Mononuclear cell (primary cell): ENCODE results near the gene FAM3A. TPM values are rescaled to one million over a fixed set of nuclear protein-coding genes. Genes with fewer than 3 reads are reported as not detected.
"Not testable (repeated sequence)": the region's sequence is repeated elsewhere in the genome, so short reads cannot be mapped to it uniquely, and the experiment has no call there.

ENCODE experiments used
- H3K27me3 ChIP-seq: 2 replicates; pipeline ENCODE4 v1.6.0; 2011; ENCODE audit warnings: low read length, control low read depth; ENCODE audit not compliant: insufficient read depth
- H3K4me1 ChIP-seq: 2 replicates; pipeline ENCODE4 v1.5.1; 2011; ENCODE audit warnings: mild to moderate bottlenecking, low read length, control low read depth; ENCODE audit not compliant: insufficient read depth
- H3K4me3 ChIP-seq: 2 replicates; pipeline ENCODE4 v1.5.1; 2011; ENCODE audit warnings: mild to moderate bottlenecking, low read length, moderate library complexity
- H3K9me3 ChIP-seq: 2 replicates; pipeline ENCODE4 v1.5.1; 2011; ENCODE audit warnings: low read depth, mild to moderate bottlenecking, control low read depth, low read length
- total RNA-seq: library from RNA; depleted of rRNA; stranded (reverse); fragments of >200 nt; gene quantifications from one replicate; pipeline ENCODE4 v1.2.3, GENCODE V29; 2012

Gene FAM3A, protein sequence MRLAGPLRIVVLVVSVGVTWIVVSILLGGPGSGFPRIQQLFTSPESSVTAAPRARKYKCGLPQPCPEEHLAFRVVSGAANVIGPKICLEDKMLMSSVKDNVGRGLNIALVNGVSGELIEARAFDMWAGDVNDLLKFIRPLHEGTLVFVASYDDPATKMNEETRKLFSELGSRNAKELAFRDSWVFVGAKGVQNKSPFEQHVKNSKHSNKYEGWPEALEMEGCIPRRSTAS
- 12.8 TPM for total RNA-seq

DNA sequence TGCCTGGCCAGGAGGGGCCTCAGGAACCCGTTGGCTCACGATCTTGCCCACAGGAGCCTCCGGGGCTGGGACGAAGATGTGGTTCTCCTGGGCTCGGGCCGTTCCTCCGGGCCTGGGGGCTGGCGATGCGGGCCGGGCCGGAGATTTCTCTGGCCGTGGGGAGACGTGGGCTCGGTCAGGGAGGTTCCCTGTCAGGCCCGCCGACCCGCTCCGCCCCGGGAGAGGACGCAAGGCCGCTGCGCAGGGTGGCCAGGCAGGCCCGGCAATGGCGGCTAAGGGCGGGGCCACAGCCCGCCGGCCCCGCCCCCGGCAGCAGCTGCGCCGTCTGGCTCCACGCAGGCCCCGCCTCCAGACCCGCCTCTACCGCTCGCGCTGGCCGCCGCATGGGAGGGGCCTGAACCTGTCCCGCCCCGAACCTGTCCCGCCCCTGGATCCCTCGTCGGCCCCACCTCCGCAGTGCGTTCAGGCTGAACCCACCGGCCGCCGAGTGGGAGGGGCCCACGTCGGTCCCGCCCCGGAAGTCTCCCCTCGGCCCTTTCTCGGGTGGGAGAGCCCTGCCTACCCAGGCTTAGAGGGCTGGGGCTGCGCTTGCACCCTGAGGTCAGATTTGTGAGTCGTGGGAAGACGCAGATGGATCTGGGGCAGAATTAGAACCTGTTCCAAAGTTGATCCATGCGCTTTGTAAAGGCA, at the start of gene FAM3A:
TSS of gene FAM3A (minus strand) at position 267 of the 690 bp plus-strand sequence. CDS start 460 bp downstream, outside the sequence.
- Histone ChIP-seq H3K4me3 (peak within 1 kb of the TSS; percentile 58), H3K9me3 (no peaks in the 10 kb centered on the region), H3K27me3 (no peaks in the 10 kb centered on the region), H3K4me1 (peaks cover 15% of the 10 kb centered on the region)

DNA sequence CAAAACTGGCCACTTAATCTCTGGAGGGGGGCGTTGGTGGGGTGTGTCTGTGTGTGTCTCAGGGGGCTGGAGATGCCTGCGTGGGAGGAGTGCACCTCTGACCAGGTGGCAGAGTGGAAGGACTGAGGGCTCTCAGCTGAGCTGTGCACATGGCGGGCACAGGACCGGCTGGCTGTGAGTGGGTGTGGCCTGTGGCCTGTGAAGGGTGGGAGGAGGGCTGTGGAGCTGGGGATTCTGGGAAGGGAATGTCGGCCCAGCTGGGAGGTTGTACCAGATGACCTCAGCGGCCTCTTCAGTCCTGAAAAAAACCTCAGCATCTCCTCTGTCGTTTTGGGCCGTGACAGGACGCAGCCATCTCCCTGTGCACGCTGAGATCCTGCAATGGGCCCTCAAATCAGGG, 46.3 kb upstream of the FAM3A start:
- not testable (repeated sequence) for H3K27me3 ChIP-seq, H3K4me1 ChIP-seq, H3K9me3 ChIP-seq, H3K4me3 ChIP-seq

- not testable (repeated sequence) for H3K27me3 ChIP-seq, H3K4me1 ChIP-seq, H3K9me3 ChIP-seq, H3K4me3 ChIP-seq
Observed at GRCh38 chrX:154560326-154560725, 44.3 kb upstream of the FAM3A start.

DNA sequence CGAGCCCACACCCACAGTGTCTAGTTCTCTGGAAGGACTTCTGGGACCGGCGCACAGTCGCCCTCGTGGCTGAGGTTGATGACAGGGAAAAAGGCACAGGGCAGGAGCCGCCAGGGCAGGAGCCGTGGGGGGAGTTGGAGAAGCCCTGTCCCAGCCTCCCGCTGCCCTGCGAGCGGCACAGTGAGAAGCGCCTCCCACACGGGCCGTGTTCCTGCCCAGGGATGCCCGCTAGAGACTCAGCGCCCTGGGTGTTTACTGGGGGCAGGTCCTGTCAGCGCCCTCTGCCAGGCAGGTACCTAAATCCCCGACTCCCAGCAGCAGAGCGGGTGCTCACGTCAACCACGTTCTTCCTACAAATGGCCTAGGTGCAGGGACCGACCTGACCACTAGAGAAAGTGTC, 42.9 kb upstream of the FAM3A start:
- not testable (repeated sequence) for H3K27me3 ChIP-seq, H3K4me3 ChIP-seq, H3K4me1 ChIP-seq, H3K9me3 ChIP-seq

- not testable (repeated sequence) for H3K27me3 ChIP-seq, H3K9me3 ChIP-seq, H3K4me1 ChIP-seq, H3K4me3 ChIP-seq
Observed at GRCh38 chrX:154558060-154558690, 42.1 kb upstream of the FAM3A start.

GRCh38 chrX:154552112-154552806, 36.2 kb upstream of the FAM3A start:
- H3K4me1 ChIP-seq, result peaks cover 32% of the 10 kb centered on the region
- H3K4me3 ChIP-seq, H3K27me3 ChIP-seq, H3K9me3 ChIP-seq: not testable (repeated sequence)

GRCh38 chrX:154549766-154550165, 33.7 kb upstream of the FAM3A start:
- H3K9me3 ChIP-seq, result no peaks in the 10 kb centered on the region
- H3K27me3 ChIP-seq, result no peaks in the 10 kb centered on the region
- H3K4me3 ChIP-seq, result no peak overlapping the region
- H3K4me1 ChIP-seq, result peaks cover 49% of the 10 kb centered on the region

DNA sequence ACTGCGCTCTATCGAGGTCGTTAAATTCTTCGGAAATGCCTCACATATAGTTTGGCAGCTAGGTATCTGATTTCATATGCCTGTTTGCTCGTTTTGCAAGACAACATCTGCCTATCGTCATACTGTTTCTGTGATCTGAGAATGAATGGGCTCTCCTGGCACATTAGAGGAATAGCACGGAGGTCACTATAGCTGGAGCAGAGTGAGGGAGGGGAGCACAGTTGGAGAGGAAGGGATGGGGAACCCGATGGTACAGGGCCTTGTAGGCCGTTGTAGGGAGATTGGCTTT, 31.9 kb upstream of the FAM3A start:
- Histone ChIP-seq H3K4me3 (peak overlapping the region; percentile 66), H3K27me3 (no peaks in the 10 kb centered on the region), H3K4me1 (peaks cover 67% of the 10 kb centered on the region), H3K9me3 (no peaks in the 10 kb centered on the region)

DNA sequence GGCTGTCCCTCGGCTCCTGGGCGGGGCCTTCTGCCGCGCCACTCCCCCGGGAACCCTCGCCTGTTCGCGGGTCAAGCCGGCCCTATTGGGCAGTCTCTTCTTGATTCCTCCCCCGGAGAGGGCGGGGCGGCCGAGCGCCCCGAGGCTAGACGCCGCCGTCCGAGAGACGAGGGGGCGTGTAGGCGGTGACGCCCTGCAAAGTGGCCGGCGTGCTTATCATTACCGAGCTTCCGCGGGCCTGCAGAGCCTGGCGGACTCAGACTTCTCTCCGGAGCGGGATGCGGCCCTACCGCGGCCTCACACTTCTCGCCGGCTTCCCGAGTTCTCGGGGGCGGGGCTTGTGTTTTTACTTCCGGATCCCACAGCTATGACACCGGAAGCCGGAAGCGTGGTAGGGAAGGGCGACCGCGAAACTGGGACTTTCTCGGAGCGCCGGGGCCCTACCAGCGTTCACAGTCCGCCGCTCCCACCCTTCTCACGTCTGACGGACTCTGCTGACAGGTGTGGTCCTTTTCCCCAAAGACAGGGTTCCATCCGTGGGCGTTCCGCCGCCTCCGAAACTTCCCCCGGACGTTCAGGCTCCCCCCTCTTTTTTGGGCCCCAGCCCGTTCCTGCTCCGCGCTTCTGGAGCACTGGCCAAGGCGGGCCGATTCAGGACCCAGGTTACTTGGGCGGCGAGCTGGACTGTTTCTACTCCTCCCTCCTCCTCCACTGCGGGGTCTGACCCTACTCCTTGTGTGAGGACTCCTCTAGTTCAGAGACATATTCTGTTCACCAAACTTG, 31.4 kb upstream of the FAM3A start, which contains the start of gene IKBKG:
TSS of gene IKBKG (plus strand) at position 376 of the 783 bp plus-strand sequence. CDS start 4,383 bp downstream, outside the sequence.
- Histone ChIP-seq H3K4me3 (peak within 1 kb of the TSS; percentile 66), H3K27me3 (no peaks in the 10 kb centered on the region), H3K4me1 (peaks cover 72% of the 10 kb centered on the region)

DNA sequence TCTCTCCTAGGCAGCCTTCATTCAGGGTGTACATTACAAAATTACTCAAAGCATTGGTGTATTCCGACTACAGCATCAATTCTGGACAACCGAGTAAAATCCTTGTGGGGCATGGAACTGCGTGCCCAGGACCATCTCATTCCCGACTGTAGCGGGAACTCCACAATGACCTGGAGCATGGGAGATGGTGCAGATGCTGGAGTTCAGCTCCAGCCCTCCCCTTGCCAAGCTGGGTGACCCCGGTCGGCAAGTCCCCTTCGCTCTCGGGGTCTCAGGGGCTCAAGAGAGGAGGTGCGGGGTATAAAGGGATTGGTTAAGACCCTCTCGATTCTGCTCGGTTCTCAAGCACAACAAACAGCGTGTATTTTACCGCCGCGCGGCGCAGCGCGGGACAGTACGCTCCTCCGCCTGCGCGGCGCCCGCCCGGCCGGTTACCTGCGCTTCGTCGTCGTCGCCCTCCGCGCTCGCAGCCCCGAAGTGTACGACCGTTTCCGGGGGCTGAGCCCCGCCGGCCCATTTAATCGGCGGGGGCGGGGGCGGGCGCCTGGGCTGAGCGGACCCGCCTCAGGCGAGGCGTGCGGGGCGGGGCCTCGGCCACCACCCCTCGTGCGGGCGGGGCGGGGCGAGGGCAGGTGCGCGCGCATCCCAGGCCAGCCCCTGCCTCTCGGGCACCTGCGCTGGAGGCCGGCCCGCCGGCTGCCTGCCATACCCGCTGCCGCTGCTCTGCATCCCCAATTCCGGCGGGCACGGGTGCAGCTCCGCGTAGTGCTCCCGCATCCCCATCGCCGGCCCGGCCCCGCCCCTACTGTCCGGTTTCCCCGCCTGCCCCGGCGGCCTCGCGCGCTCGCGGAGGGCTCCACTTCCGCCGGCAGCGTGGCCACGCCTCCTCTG, 30.6 kb upstream of the FAM3A start, which contains the start of gene G6PD:
TSS of gene G6PD (minus strand) at position 493 of the 891 bp plus-strand sequence. CDS start 691 bp downstream, outside the sequence.
- Histone ChIP-seq H3K27me3 (no peaks in the 10 kb centered on the region), H3K4me1 (peaks cover 74% of the 10 kb centered on the region), H3K4me3 (peak within 1 kb of the TSS; percentile 66), H3K9me3 (no peaks in the 10 kb centered on the region)

More for the DNA sequence above, 31.4 kb upstream of the FAM3A start, which contains the start of gene IKBKG:
- no peaks in the 10 kb centered on the region for H3K9me3 ChIP-seq

GRCh38 chrX:154545673-154546274, 29.7 kb upstream of the FAM3A start:
- peak overlapping the region; percentile 66 for H3K4me3 ChIP-seq
- no peaks in the 10 kb centered on the region for H3K27me3 ChIP-seq
- H3K4me1 ChIP-seq, result peaks cover 80% of the 10 kb centered on the region
- H3K9me3 ChIP-seq, result no peaks in the 10 kb centered on the region

DNA sequence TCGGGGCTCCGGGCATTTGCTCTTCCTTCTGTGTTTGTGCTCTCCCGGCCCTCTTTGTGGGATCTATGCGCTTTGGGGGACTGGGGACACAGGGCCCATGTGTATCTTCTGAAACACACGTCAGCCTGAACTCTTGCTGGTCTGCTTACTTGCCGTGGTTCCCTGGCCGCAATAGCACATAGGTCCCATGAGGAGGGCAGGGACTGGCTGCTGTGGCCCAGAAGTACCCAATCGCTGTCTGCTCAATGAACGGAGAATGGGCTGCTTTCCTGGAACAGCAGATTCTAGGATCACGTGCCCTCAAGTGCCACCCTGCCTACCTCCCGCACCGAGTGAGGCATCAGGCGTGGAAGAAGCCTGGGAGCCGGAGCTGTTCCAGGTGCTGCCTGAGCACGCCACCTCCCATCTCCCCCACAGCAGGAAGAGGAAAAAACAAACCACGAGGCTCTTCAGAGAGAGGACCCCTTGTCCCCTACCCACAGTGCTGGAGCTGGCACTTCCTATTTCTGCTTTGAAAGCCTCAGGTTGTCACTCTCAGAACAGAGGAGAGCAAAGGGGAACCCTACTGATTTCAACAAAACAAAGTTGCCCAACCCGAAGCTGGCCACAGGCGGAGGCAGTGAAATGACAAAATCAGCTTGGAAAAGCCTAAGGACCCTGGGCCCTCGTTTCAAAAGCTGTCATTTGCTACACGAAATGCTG, 26.8 kb upstream of the FAM3A start:
- Histone ChIP-seq H3K9me3 (no peaks in the 10 kb centered on the region), H3K27me3 (no peaks in the 10 kb centered on the region), H3K4me3 (peak overlapping the region; percentile 7), H3K4me1 (peaks cover 62% of the 10 kb centered on the region)
